Endothelial cell of umbilical vein (primary cell): ENCODE data around the gene CENPA.

ENCODE experiments used
- EZH2 ChIP-seq: IDR thresholded peaks from 2 replicates; pipeline ENCODE4 v1.6.1; 2012; ENCODE audit warnings: borderline replicate concordance, low read depth, mild to moderate bottlenecking, moderate library complexity, low read length, inconsistent platforms; ENCODE audit not compliant: severe bottlenecking
- JUN ChIP-seq: IDR thresholded peaks from 2 replicates; pipeline ENCODE4 v1.6.1; 2011; ENCODE audit warnings: borderline replicate concordance, low read depth; ENCODE audit not compliant: insufficient read length, insufficient read depth
- MYC ChIP-seq: IDR thresholded peaks from one replicate; pipeline ENCODE4 v1.6.1; 2011; ENCODE audit warnings: mild to moderate bottlenecking, low read depth, low read length
- POLR2A ChIP-seq: IDR thresholded peaks from 2 replicates; pipeline ENCODE4 v1.6.1; 2012; ENCODE audit warnings: low read depth, mild to moderate bottlenecking, control low read depth, low read length
- POLR2AphosphoS5 ChIP-seq: IDR thresholded peaks from 2 replicates; pipeline ENCODE4 v1.6.1; 2012; ENCODE audit warnings: low read depth, mild to moderate bottlenecking, control low read depth, low read length, moderate library complexity; ENCODE audit not compliant: insufficient read depth
- TF ChIP-seq, protein P1 (sequence below), 2 donors: IDR thresholded peaks; 1 replicate in 1 of 2; 2 replicates in 1 of 2; pipeline ENCODE4 v1.5.1; 2011; ENCODE audit warnings: low read length in 2 of 2, mild to moderate bottlenecking in 2 of 2, moderate library complexity in 2 of 2, control low read depth in 1 of 2, inconsistent platforms in 1 of 2, low read depth in 1 of 2; ENCODE audit not compliant: insufficient read depth in 1 of 2; ENCODE audit errors: extremely low read depth in 1 of 2
- TF ChIP-seq, protein P2 (sequence below): IDR thresholded peaks from 2 replicates; pipeline ENCODE4 v1.6.1; 2011; ENCODE audit not compliant: insufficient read depth, insufficient read length

DNA sequence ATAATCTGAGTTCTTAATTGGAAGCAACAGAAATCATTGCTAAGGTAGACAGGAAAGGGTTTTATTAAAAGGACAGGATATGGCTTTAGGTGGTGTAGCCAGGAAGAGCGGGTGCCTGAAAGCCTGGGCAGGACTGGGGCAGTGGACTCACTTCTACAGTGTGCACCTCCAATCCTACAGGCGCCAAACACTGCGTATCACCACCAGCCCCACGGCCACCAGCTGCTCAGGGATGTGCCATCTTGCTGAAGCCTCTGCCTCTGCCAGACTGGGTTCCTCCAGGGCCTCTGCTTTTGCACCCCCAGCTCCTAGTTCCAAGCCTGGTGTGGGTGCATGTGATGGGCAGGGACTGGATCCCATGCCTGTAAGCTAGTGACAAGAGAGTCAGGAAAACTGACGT is 32.4 kb downstream of the CENPA start:
- no peak for TF ChIP-seq POLR2A
- TF ChIP-seq, protein P1, sequence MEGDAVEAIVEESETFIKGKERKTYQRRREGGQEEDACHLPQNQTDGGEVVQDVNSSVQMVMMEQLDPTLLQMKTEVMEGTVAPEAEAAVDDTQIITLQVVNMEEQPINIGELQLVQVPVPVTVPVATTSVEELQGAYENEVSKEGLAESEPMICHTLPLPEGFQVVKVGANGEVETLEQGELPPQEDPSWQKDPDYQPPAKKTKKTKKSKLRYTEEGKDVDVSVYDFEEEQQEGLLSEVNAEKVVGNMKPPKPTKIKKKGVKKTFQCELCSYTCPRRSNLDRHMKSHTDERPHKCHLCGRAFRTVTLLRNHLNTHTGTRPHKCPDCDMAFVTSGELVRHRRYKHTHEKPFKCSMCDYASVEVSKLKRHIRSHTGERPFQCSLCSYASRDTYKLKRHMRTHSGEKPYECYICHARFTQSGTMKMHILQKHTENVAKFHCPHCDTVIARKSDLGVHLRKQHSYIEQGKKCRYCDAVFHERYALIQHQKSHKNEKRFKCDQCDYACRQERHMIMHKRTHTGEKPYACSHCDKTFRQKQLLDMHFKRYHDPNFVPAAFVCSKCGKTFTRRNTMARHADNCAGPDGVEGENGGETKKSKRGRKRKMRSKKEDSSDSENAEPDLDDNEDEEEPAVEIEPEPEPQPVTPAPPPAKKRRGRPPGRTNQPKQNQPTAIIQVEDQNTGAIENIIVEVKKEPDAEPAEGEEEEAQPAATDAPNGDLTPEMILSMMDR (IDR thresholded peaks at IDR 0.05; ENCODE audit: extremely low read depth in 1 of 2, insufficient read depth in 1 of 2, low read depth in 1 of 2, low read length in 2 of 2): no peak
- no peak for TF ChIP-seq JUN
- no peak for TF ChIP-seq MYC
- TF ChIP-seq POLR2AphosphoS5: no peak
- TF ChIP-seq EZH2: no peak
- TF ChIP-seq, protein P2, sequence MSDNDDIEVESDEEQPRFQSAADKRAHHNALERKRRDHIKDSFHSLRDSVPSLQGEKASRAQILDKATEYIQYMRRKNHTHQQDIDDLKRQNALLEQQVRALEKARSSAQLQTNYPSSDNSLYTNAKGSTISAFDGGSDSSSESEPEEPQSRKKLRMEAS: no peak
